H1 (cell line): Measurements from ENCODE around the gene MEGF11. TPM values are rescaled to one million over a fixed set of nuclear protein-coding genes. Genes with fewer than 3 reads are reported as not detected.

Experiments used
- CTCF ChIA-PET: fragments of 300-600 bp; sonication (Branson Sonifier 250); formaldehyde crosslinking; loops from one replicate; lab custom pipeline; 2021; ENCODE audit not compliant: partially characterized antibody; lab: Charles Lee
- POLR2A ChIA-PET: fragments of 300-600 bp; sonication (Branson Sonifier 250); formaldehyde crosslinking; loops from one replicate; lab custom pipeline; 2021; ENCODE audit warnings: inconsistent platforms; ENCODE audit not compliant: partially characterized antibody; lab: Charles Lee
- DNase-seq, 2 experiments: peaks; one replicate each; pipeline versions ENCODE4 v3.0.0 to v3.0.0-alpha.2; 2010 to 2022; ENCODE audit warnings: low spot score in 2 of 2, low read depth in 1 of 2, mixed read lengths in 1 of 2
- FAIRE-seq: peaks from 2 replicates; lab custom pipeline; 2011; peaks lifted over from hg19 to GRCh38; lab: Jason Lieb, UNC
- H2AFZ ChIP-seq: 2 replicates; pipeline ENCODE4 v1.8.1; 2012; ENCODE audit warnings: low read length, inconsistent platforms
- H2AK5ac ChIP-seq: 2 replicates; pipeline ENCODE4 v1.6.1; 2013; ENCODE audit warnings: low read depth, low read length
- H2BK120ac ChIP-seq: replicated peaks from 2 replicates; pipeline ENCODE3; 2013; ENCODE audit warnings: low read depth, low read length, inconsistent platforms
- H2BK12ac ChIP-seq: 2 replicates; pipeline ENCODE4 v1.6.1; 2013; ENCODE audit warnings: low read depth, low read length
- H2BK15ac ChIP-seq: 2 replicates; pipeline ENCODE4 v1.6.1; 2013; ENCODE audit warnings: low read length
- H2BK20ac ChIP-seq: 2 replicates; pipeline ENCODE4 v1.6.1; 2013; ENCODE audit warnings: low read length
- H2BK5ac ChIP-seq: 2 replicates; pipeline ENCODE4 v1.6.1; 2013; ENCODE audit warnings: low read depth, low read length
- H3K14ac ChIP-seq: 2 replicates; pipeline ENCODE4 v1.6.1; 2013; ENCODE audit warnings: inconsistent platforms; ENCODE audit not compliant: insufficient read length
- H3K18ac ChIP-seq: 2 replicates; pipeline ENCODE4 v1.6.1; 2013; ENCODE audit warnings: low read length; ENCODE audit errors: extremely low read depth
- H3K23ac ChIP-seq: 2 replicates; pipeline ENCODE4 v1.6.1; 2013; ENCODE audit warnings: inconsistent platforms; ENCODE audit not compliant: insufficient read length
- H3K23me2 ChIP-seq: 2 replicates; pipeline ENCODE4 v1.6.1; 2013; ENCODE audit warnings: low read depth, low read length
- H3K27ac ChIP-seq: 2 replicates; pipeline ENCODE4 v1.6.1; 2011; ENCODE audit warnings: low read depth, low read length, inconsistent platforms
- H3K27me3 ChIP-seq, 4 experiments: replicated peaks in 1 of 4; 1 replicate in 1 of 4; 2 replicates in 3 of 4; pipeline versions ENCODE4 v1.6.1 to v1.8.1; 2011 to 2013; ENCODE audit warnings: low read length in 3 of 4, mild to moderate bottlenecking in 3 of 4, inconsistent platforms in 2 of 4, mixed read lengths in 2 of 4, moderate library complexity in 1 of 4; ENCODE audit not compliant: control insufficient read depth in 3 of 4, insufficient read depth in 3 of 4; ENCODE audit errors: extremely low read depth in 1 of 4
- H3K36me3 ChIP-seq, 4 experiments: 2 replicates each; pipeline versions ENCODE4 v1.6.1 to v1.8.1; 2011 to 2013; ENCODE audit warnings: mild to moderate bottlenecking in 4 of 4, low read length in 3 of 4, moderate library complexity in 2 of 4, control low read depth in 1 of 4, inconsistent platforms in 1 of 4; ENCODE audit not compliant: insufficient read depth in 4 of 4, control insufficient read depth in 2 of 4
- H3K4ac ChIP-seq: replicated peaks from 2 replicates; pipeline ENCODE3; 2013; ENCODE audit warnings: low read length, low read depth, mixed read lengths, inconsistent platforms; ENCODE audit not compliant: insufficient read length
- H3K4me1 ChIP-seq, 4 experiments: replicated peaks in 1 of 4; 1 replicate in 1 of 4; 2 replicates in 3 of 4; pipeline versions ENCODE4 v1.6.1 to v1.8.1; 2011 to 2013; ENCODE audit warnings: low read length in 3 of 4, inconsistent platforms in 2 of 4, mixed read lengths in 1 of 4; ENCODE audit not compliant: insufficient read depth in 4 of 4, control insufficient read depth in 3 of 4
- H3K4me2 ChIP-seq, 2 experiments: 2 replicates each; pipeline versions ENCODE4 v1.6.1 to v1.8.1; 2011 to 2013; ENCODE audit warnings: low read depth in 2 of 2, low read length in 2 of 2, control low read depth in 1 of 2, inconsistent platforms in 1 of 2, mild to moderate bottlenecking in 1 of 2; ENCODE audit not compliant: insufficient read depth in 1 of 2
- H3K4me3 ChIP-seq, 4 experiments: fragments of 200-600, 300-600 bp in 1 of 4; sonication (generic), shearing (Covaris generic), sonication (Bioruptor Twin) in 1 of 4; 2 replicates each; pipeline versions ENCODE4 v1.5.1 to v1.8.1; 2011 to 2016; ENCODE audit warnings: low read length in 4 of 4, low read depth in 3 of 4, control low read depth in 2 of 4, inconsistent platforms in 2 of 4, mild to moderate bottlenecking in 2 of 4, mixed read lengths in 1 of 4, moderate library complexity in 1 of 4; ENCODE audit not compliant: insufficient read depth in 2 of 4; ENCODE audit errors: extremely low read depth in 1 of 4
- H3K56ac ChIP-seq: replicated peaks from 2 replicates; pipeline ENCODE3; 2013; ENCODE audit warnings: low read depth, mild to moderate bottlenecking, mixed read lengths, low read length, inconsistent platforms; ENCODE audit not compliant: insufficient read length
- H3K79me1 ChIP-seq: 2 replicates; pipeline ENCODE4 v1.6.1; 2013; ENCODE audit warnings: low read depth, low read length, control low read depth
- H3K79me2 ChIP-seq, 2 experiments: 2 replicates each; pipeline versions ENCODE4 v1.6.1 to v1.8.1; 2012 to 2013; ENCODE audit warnings: low read length in 2 of 2, mild to moderate bottlenecking in 2 of 2, inconsistent platforms in 1 of 2; ENCODE audit not compliant: insufficient read depth in 2 of 2, control insufficient read depth in 1 of 2
- H3K9ac ChIP-seq, 4 experiments: replicated peaks in 1 of 4; 1 replicate in 1 of 4; 2 replicates in 3 of 4; pipeline versions ENCODE4 v1.6.1 to v1.8.1; 2011 to 2013; ENCODE audit warnings: low read depth in 3 of 4, low read length in 3 of 4, control low read depth in 2 of 4, mild to moderate bottlenecking in 2 of 4, moderate library complexity in 2 of 4, inconsistent platforms in 1 of 4; ENCODE audit errors: extremely low read depth in 1 of 4
- H3K9me3 ChIP-seq, 2 experiments: 2 replicates each; pipeline versions ENCODE4 v1.6.1 to v1.8.1; 2012 to 2013; ENCODE audit warnings: mild to moderate bottlenecking in 2 of 2, moderate library complexity in 2 of 2, control low read depth in 1 of 2, inconsistent platforms in 1 of 2, low read depth in 1 of 2, low read length in 1 of 2, mixed read lengths in 1 of 2; ENCODE audit not compliant: insufficient read depth in 2 of 2
- H4K20me1 ChIP-seq, 2 experiments: replicated peaks in 1 of 2; 2 replicates each; pipeline versions ENCODE3 to v1.8.1; 2011 to 2013; ENCODE audit warnings: inconsistent platforms in 2 of 2, low read length in 2 of 2, mild to moderate bottlenecking in 1 of 2; ENCODE audit not compliant: insufficient read depth in 2 of 2, control insufficient read depth in 1 of 2
- H4K5ac ChIP-seq: 2 replicates; pipeline ENCODE4 v1.6.1; 2013; ENCODE audit warnings: low read length, low read depth, mixed read lengths, inconsistent platforms; ENCODE audit not compliant: insufficient read length
- H4K8ac ChIP-seq: 2 replicates; pipeline ENCODE4 v1.8.0; 2013; ENCODE audit warnings: mild to moderate bottlenecking, moderate library complexity, low read length, inconsistent platforms; ENCODE audit not compliant: insufficient read depth; ENCODE audit errors: extremely low read depth
- H4K91ac ChIP-seq: replicated peaks from 2 replicates; pipeline ENCODE3; 2013; ENCODE audit warnings: low read length, mixed read lengths, inconsistent platforms; ENCODE audit not compliant: insufficient read length
- KDM1A ChIP-seq: fragments of 200-600, 300-600 bp; sonication (generic); IDR thresholded peaks from 2 replicates; pipeline ENCODE4 v1.7.1; 2016; ENCODE audit warnings: mild to moderate bottlenecking, low read length, borderline replicate concordance
- KDM4A ChIP-seq: IDR thresholded peaks from one replicate; pipeline ENCODE4 v1.7.1; 2012; ENCODE audit warnings: low read depth, mild to moderate bottlenecking, moderate library complexity, low read length, inconsistent platforms; ENCODE audit not compliant: severe bottlenecking
- POU5F1 ChIP-seq: IDR thresholded peaks from 2 replicates; pipeline ENCODE4 v1.6.1; 2011; ENCODE audit warnings: low read depth, mild to moderate bottlenecking, low read length, moderate library complexity
- RXRA ChIP-seq: IDR thresholded peaks from 2 replicates; pipeline ENCODE4 v1.6.1; 2011; ENCODE audit warnings: low read depth, mild to moderate bottlenecking, low read length, moderate library complexity; ENCODE audit not compliant: insufficient read depth
- SAP30 ChIP-seq: fragments of 300-600 bp; sonication (generic); IDR thresholded peaks from 2 replicates; pipeline ENCODE4 v1.7.1; 2012; ENCODE audit warnings: low read length, moderate library complexity, mild to moderate bottlenecking, inconsistent platforms; ENCODE audit not compliant: insufficient read depth, insufficient replicate concordance
- SP1 ChIP-seq: IDR thresholded peaks from 2 replicates; pipeline ENCODE4 v1.6.1; 2011; ENCODE audit warnings: low read depth, low read length
- TCF12 ChIP-seq: IDR thresholded peaks from 2 replicates; pipeline ENCODE4 v1.6.1; 2011; ENCODE audit warnings: low read depth, mild to moderate bottlenecking, low read length
- WGBS, 2 experiments: shearing (Covaris generic) in 1 of 2; methylation state at CpG; one replicate each; pipeline versions ENCODE4 v1.1.6 to v1.1.7; 2013 to 2015; ENCODE audit warnings: low lambda C conversion rate in 2 of 2, mixed read lengths in 2 of 2, inconsistent platforms in 1 of 2, low coverage in 1 of 2, missing lambda C conversion rate in 1 of 2; ENCODE audit not compliant: insufficient replicate concordance in 2 of 2, insufficient coverage in 1 of 2, insufficient read length in 1 of 2; ENCODE audit errors: extremely low coverage in 1 of 2, missing lambda C conversion rate in 1 of 2; 5-methylcytosine and 5-hydroxymethylcytosine counted together
- polyA plus RNA-seq, 7 experiments: library from polyadenylated mRNA; depleted of rRNA in 3 of 7; stranded (reverse) in 5 of 7; unstranded in 2 of 7; fragments of >200 nt in 5 of 7; fragments of 200-250 nt in 2 of 7; gene quantifications; 1 replicate in 5 of 7; 2 replicates in 1 of 7; 4 replicates in 1 of 7; pipeline versions ENCODE4 v1.2.1 to v1.2.3, GENCODE V29; 2011 to 2013; ENCODE audit warnings: missing spikeins in 2 of 7, mixed read lengths in 2 of 7
- total RNA-seq: library from RNA; stranded (reverse); fragmentation: NEBNext Ultra II Directional; extraction: Animal tissue kit (Norgen Biotek cat#: 25700); gene quantifications from 2 replicates; pipeline ENCODE4 v1.2.1, GENCODE V29; 2021
- TF ChIP-seq, protein P1 (sequence below): IDR thresholded peaks from 2 replicates; pipeline ENCODE4 v1.6.1; 2012; ENCODE audit warnings: inconsistent platforms

Gene MEGF11
- total and polyA plus RNA-seq, 2 of the 8 experiments (the other 6 are each of a cell fraction or from before 2014, with no cell fraction given): 4.4 to 4.8 TPM

DNA sequence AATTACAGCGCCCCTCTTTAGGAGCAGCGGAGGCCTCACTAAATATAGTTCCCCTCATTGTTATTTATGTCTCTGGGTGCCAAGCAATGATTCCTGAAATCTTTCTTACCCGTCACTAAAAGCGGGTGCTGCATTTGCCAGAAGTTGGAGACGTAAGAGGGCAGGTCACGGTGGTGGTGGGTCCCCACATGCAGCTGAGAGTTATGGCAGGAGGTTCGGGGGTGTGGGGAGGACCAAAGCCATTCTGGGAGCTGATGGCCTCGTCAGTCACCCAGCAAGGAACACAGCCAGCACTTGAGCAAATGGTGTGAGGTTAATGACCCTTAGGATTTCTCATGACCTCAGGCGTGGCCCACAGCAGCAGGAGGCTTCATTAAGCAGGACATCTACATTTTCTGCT, 255.1 kb downstream of the MEGF11 start:
- Histone ChIP-seq H3K18ac (no peak overlapping the region), H2BK120ac (no peak overlapping the region), H4K91ac (no peak overlapping the region), H4K8ac (no peak overlapping the region), H3K79me2 (no peaks in the 10 kb centered on the region), H2AK5ac (no peak overlapping the region), H3K9ac (no peak overlapping the region), H3K4ac (no peak overlapping the region), H3K36me3 (no peaks in the 10 kb centered on the region), H3K56ac (no peak overlapping the region), H3K4me3 (no peak overlapping the region), H3K27me3 (peaks cover 0 to 4% (median 0%) of the 10 kb centered on the region in 4 experiments; a peak in 1 of 7 replicates), H3K9me3 (no peaks in the 10 kb centered on the region), H3K23me2 (no peaks in the 10 kb centered on the region), H4K20me1 (no peaks in the 10 kb centered on the region), H2BK12ac (no peak overlapping the region), H3K4me1 (peaks cover 0 to 12% (median 2%) of the 10 kb centered on the region in 4 experiments; a peak in 3 of 7 replicates), H3K79me1 (no peaks in the 10 kb centered on the region), H3K4me2 (no peak overlapping the region), H3K23ac (no peak overlapping the region), H4K5ac (no peak overlapping the region), H2BK15ac (no peak overlapping the region), H2BK20ac (no peak overlapping the region), H3K27ac (no peak overlapping the region), H3K14ac (no peak overlapping the region), H2BK5ac (no peak overlapping the region), H2AFZ (no peak overlapping the region)
- ChIA-PET CTCF (interaction anchor here (0.6 to 9.7 kb wide), 11 partner anchors 10 to 230 kb away, joined by 3 to 70 read pairs (median 3); no protein-coding TSS in a partner anchor), POLR2A (interaction anchor here (0.6 kb wide), 1 partner anchor 44 kb away, joined by 3 read pairs; no protein-coding TSS in a partner anchor)
- WGBS, 2 experiments: 80% methylated on average over 9 of the region's 9 CpGs; no CpG with 5 or more reads in 1 of the 2 experiments
- DNase-seq (no peak), FAIRE-seq (no peak)
- TF ChIP-seq SP1 (no peak), RXRA (no peak), KDM4A (no peak), TCF12 (no peak), POU5F1 (no peak), SAP30 (no peak), KDM1A (no peak)
- TF ChIP-seq, protein P1, sequence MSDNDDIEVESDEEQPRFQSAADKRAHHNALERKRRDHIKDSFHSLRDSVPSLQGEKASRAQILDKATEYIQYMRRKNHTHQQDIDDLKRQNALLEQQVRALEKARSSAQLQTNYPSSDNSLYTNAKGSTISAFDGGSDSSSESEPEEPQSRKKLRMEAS: no peak
